HUES6 (cell line): ENCODE results near the gene LRRC36.
"Not testable (repeated sequence)": the region's sequence is repeated elsewhere in the genome, so short reads cannot be mapped to it uniquely, and the experiment has no call there.

ENCODE experiments used
- H3K27ac ChIP-seq: 2 replicates; pipeline ENCODE4 v1.7.0; 2013; ENCODE audit warnings: low read depth, mild to moderate bottlenecking, low read length, inconsistent platforms
- H3K27me3 ChIP-seq: 2 replicates; pipeline ENCODE4 v1.6.1; 2013; ENCODE audit warnings: low read length; ENCODE audit not compliant: control insufficient read depth, insufficient read depth
- H3K36me3 ChIP-seq: 2 replicates; pipeline ENCODE4 v1.6.1; 2013; ENCODE audit warnings: low read length; ENCODE audit not compliant: control insufficient read depth, insufficient read depth
- H3K4me1 ChIP-seq: 2 replicates; pipeline ENCODE4 v1.6.1; 2013; ENCODE audit warnings: low read length; ENCODE audit not compliant: control insufficient read depth, insufficient read depth
- H3K4me3 ChIP-seq: 2 replicates; pipeline ENCODE4 v1.5.1; 2013; ENCODE audit warnings: low read depth, low read length
- H3K9ac ChIP-seq: one replicate; pipeline ENCODE4 v1.6.1; 2013; ENCODE audit warnings: mild to moderate bottlenecking, low read length
- H3K9me3 ChIP-seq: 2 replicates; pipeline ENCODE4 v1.6.1; 2013; ENCODE audit warnings: low read depth, low read length; ENCODE audit not compliant: control insufficient read depth, insufficient read depth

The LRRC36 gene

DNA sequence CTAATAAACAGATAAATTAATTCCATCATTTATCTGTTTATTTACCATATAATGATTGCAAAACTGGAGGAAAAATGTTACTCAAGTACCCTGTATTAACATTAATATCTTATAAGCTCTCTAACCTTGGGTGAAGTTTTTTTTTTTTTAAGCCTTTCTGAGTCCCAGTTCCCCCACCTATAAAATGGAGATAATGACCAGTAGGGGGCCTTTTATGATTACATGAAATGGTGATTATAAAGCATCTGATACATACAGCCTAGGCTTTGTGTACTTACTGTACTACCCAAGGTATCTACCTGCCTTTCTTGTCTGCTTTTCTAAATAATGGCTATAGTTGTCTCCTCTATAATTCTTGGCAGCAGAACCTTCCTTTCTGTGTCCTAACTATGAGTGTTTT lies 22.6 kb downstream of the LRRC36 start:
- no peak overlapping the region for H3K9ac ChIP-seq

DNA sequence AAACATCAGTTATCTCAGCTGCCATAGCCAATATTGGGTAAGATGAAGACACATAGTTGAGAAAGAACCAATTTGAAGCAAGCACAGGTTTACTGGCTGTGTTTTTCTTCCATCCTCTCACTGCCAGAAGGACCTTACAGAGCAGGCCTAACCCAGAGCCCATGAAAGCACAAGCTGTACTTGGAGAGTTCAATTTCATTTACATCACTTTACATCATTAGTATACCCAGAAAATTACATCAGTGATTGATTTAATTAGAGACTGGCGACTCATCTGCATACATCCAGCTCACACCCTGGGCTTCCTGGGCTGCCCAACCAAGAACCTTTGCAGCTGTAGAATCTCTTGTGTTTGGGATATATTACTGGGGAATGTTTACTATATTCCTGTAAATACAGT lies 23.7 kb downstream of the LRRC36 start:
- no peak overlapping the region for H3K4me3 ChIP-seq
- H3K4me1 ChIP-seq: no peaks in the 10 kb centered on the region
- no peak overlapping the region for H3K27ac ChIP-seq
- no peaks in the 10 kb centered on the region; the same call in 1 of the 2 replicates for H3K27me3 ChIP-seq
- H3K9ac ChIP-seq: no peak overlapping the region
- H3K9me3 ChIP-seq: no peaks in the 10 kb centered on the region
- H3K36me3 ChIP-seq: no peaks in the 10 kb centered on the region

More for the DNA sequence above, 22.6 kb downstream of the LRRC36 start:
- no peaks in the 10 kb centered on the region for H3K36me3 ChIP-seq
- H3K27ac ChIP-seq: no peak overlapping the region
- H3K27me3 ChIP-seq: no peaks in the 10 kb centered on the region; the same call in 1 of the 2 replicates
- no peak overlapping the region for H3K4me3 ChIP-seq
- H3K4me1 ChIP-seq: no peaks in the 10 kb centered on the region
- H3K9me3 ChIP-seq: no peaks in the 10 kb centered on the region

- H3K36me3 ChIP-seq, H3K9ac ChIP-seq, H3K27me3 ChIP-seq, H3K9me3 ChIP-seq, H3K4me3 ChIP-seq, H3K4me1 ChIP-seq, H3K27ac ChIP-seq: not testable (repeated sequence)
Observed at GRCh38 chr16:67352463-67352862, 25.8 kb downstream of the LRRC36 start.

DNA sequence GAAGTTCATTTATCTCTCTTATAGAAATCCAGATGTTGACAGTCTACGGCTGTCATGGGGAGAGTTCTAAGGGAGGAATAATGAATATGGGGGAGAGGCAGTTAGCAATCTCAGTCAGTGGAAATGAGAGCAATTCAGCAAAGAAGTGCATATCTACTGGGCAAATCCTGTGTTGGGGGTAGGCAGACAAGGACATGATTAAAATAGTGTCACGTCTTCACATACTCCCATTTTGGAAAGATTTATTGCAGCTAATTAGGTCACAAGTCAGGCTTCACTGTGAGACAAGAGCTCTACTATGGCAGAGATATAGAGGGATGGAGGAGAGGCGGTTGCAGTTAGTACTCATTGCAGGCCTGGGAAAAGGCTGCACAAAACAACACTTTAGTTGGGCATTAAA lies 29.8 kb downstream of the LRRC36 start:
- no peaks in the 10 kb centered on the region for H3K36me3 ChIP-seq
- no peak overlapping the region for H3K27ac ChIP-seq
- no peaks in the 10 kb centered on the region; the same call in none of the 2 replicates for H3K27me3 ChIP-seq
- no peak overlapping the region for H3K4me3 ChIP-seq
- no peaks in the 10 kb centered on the region for H3K4me1 ChIP-seq
- H3K9ac ChIP-seq: no peak overlapping the region
- no peaks in the 10 kb centered on the region for H3K9me3 ChIP-seq

DNA sequence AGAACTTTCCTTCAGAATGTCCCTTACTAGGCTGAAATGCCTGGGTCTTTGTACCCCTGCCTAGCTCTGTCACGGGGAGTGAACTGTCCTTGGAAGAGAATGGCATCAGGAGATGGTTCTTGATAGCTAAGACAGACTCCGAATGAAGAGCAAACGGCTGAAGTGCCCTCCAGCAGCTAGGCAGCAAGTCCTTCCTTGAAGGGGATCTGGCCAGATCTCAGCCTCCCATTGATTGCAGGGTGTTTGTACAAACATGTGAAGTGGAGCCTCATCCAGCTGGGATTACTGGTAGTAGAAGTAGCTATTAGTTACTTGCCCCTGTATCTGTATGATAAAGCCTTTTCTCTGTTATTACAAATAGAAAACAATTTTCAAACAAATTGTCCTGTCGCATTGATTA lies 30.9 kb downstream of the LRRC36 start:
- H3K4me1 ChIP-seq: no peaks in the 10 kb centered on the region
- no peak overlapping the region for H3K9ac ChIP-seq
- H3K27ac ChIP-seq: no peak overlapping the region
- no peaks in the 10 kb centered on the region for H3K36me3 ChIP-seq
- no peaks in the 10 kb centered on the region for H3K9me3 ChIP-seq
- no peak overlapping the region for H3K4me3 ChIP-seq
- no peaks in the 10 kb centered on the region; the same call in none of the 2 replicates for H3K27me3 ChIP-seq

- not testable (repeated sequence) for H3K27me3 ChIP-seq, H3K4me1 ChIP-seq, H3K4me3 ChIP-seq
Observed at GRCh38 chr16:67359540-67360269, 33.1 kb downstream of the LRRC36 start.

DNA sequence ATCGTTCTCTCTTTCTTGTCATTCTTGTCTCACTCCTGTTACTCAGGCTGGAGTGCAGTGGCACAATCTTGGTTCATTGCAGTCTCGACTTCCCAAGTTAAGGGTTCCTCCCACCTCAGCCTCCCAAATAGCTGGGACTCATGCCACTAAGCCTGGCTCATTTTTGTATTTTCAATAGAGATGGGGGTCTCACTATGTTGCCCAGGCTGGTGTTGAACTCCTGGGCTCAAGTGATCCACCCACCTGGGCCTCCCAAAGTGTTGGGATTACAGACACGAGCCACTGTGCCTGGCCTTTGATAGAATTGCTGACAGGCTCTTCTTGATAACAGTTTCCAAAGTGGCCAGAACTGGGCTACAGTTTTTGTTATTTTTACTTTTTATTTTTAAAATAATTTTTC lies 34.4 kb downstream of the LRRC36 start:
- Histone ChIP-seq H3K27me3 (peaks cover 16% of the 10 kb centered on the region), H3K9me3 (no peaks in the 10 kb centered on the region), H3K9ac (no peak overlapping the region), H3K36me3 (no peaks in the 10 kb centered on the region), H3K4me1 (no peaks in the 10 kb centered on the region), H3K4me3 (no peak overlapping the region), H3K27ac (no peak overlapping the region)

More at GRCh38 chr16:67359540-67360269, 33.1 kb downstream of the LRRC36 start:
- H3K9ac ChIP-seq, H3K27ac ChIP-seq, H3K9me3 ChIP-seq, H3K36me3 ChIP-seq: not testable (repeated sequence)

GRCh38 chr16:67364600-67365235 lies 38.1 kb downstream of the LRRC36 start:
- peaks cover 35% of the 10 kb centered on the region for H3K27me3 ChIP-seq
- no peaks in the 10 kb centered on the region for H3K36me3 ChIP-seq
- H3K9me3 ChIP-seq: no peaks in the 10 kb centered on the region
- H3K27ac ChIP-seq: no peak overlapping the region
- no peak overlapping the region for H3K4me3 ChIP-seq
- no peaks in the 10 kb centered on the region for H3K4me1 ChIP-seq
- no peak overlapping the region for H3K9ac ChIP-seq

GRCh38 chr16:67370661-67371060 lies 44.0 kb downstream of the LRRC36 start:
- Histone ChIP-seq H3K27ac (no peak overlapping the region), H3K27me3 (peaks cover 32% of the 10 kb centered on the region), H3K9ac (no peak overlapping the region), H3K4me3 (no peak overlapping the region), H3K36me3 (no peaks in the 10 kb centered on the region), H3K4me1 (no peaks in the 10 kb centered on the region), H3K9me3 (no peaks in the 10 kb centered on the region)

DNA sequence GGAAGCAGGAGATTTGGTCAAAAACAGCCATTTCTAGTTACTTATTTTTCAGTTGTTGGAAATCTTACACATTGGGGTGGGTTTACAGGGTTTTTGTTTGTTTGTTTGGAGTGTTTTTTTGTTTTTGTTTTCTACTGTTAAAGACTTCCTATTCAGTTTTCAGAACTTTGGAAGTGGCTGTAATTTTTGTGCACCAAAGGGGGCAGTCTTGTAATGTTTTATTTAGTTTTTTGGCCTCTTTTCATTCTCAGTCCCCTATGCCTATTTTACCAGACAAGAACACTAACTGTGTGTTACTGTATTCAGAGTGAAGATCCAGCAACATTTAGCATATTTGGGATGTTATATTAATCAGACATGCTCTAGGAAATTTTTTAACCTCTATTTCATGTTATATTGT lies 46.0 kb downstream of the LRRC36 start:
- Histone ChIP-seq H3K4me1 (no peaks in the 10 kb centered on the region), H3K36me3 (no peaks in the 10 kb centered on the region), H3K27ac (no peak overlapping the region), H3K9ac (no peak overlapping the region), H3K27me3 (peaks cover 27% of the 10 kb centered on the region), H3K9me3 (no peaks in the 10 kb centered on the region), H3K4me3 (no peak overlapping the region)

- H3K9me3 ChIP-seq, H3K4me1 ChIP-seq, H3K27me3 ChIP-seq, H3K27ac ChIP-seq, H3K9ac ChIP-seq, H3K36me3 ChIP-seq, H3K4me3 ChIP-seq: not testable (repeated sequence)
Observed at GRCh38 chr16:67376012-67376411, 49.4 kb downstream of the LRRC36 start.
